MM.1S (cell line): ENCODE results near the gene MRPS2.

ENCODE experiments used
- EZH2 ChIP-seq: fragments of 300-600 bp; sonication (generic); optimal IDR thresholded peaks from 2 replicates; pipeline ENCODE3; 2017; ENCODE audit warnings: low read depth, mild to moderate bottlenecking, antibody characterized with exemption, low read length, mixed read lengths
- EZH2phosphoT487 ChIP-seq: fragments of 300-600 bp; sonication (generic); IDR thresholded peaks from 2 replicates; pipeline ENCODE4 v1.6.1; 2018; ENCODE audit warnings: antibody characterized with exemption, low read length
- TF ChIP-seq, protein P1 (sequence below): fragments of 300-600 bp; sonication (generic); IDR thresholded peaks from 2 replicates; pipeline ENCODE4 v1.5.1; 2016; ENCODE audit warnings: antibody characterized with exemption, low read length, mixed read lengths

DNA sequence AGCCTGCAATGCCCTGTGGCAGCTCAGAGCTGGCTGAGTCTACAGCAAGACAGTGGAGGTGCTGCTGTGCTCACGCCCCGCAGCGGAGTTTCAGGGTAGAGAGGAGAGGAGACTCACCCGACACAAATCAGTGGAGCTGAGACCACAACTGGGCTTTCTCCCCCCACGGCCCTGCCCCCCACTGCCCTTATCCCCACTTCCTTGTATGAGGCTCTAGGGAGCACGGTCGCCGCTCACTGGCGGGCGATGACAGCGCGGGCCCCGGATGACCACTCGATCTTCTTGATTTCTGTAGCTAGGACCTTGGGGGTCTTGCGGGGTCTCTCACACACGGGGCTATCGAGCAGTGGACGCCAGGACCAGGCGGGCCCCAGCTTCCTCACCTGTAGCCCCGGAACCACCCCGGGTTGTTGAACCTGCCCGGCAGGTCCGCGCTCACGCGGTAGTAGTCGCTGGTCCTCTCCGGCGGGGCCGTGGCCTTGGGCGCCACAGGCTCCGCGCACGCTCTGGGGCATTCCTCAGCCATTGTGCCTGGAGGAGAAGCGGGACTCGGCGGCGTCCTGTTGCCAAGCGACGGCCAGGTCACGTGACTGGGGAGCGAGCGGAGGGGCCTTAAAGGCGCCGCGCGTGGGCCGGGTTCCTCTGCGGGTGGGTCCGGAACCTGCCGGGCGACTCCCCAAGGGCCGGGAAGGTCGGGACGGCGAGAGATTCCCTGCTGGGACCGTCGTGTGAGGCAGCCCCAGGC lies 984 bp upstream of the MRPS2 start:
- TF ChIP-seq, protein P1, sequence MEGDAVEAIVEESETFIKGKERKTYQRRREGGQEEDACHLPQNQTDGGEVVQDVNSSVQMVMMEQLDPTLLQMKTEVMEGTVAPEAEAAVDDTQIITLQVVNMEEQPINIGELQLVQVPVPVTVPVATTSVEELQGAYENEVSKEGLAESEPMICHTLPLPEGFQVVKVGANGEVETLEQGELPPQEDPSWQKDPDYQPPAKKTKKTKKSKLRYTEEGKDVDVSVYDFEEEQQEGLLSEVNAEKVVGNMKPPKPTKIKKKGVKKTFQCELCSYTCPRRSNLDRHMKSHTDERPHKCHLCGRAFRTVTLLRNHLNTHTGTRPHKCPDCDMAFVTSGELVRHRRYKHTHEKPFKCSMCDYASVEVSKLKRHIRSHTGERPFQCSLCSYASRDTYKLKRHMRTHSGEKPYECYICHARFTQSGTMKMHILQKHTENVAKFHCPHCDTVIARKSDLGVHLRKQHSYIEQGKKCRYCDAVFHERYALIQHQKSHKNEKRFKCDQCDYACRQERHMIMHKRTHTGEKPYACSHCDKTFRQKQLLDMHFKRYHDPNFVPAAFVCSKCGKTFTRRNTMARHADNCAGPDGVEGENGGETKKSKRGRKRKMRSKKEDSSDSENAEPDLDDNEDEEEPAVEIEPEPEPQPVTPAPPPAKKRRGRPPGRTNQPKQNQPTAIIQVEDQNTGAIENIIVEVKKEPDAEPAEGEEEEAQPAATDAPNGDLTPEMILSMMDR: no peak
- TF ChIP-seq EZH2 (no peak), EZH2phosphoT487 (no peak)
